Activated CD4-positive, alpha-beta T cell treated with anti-CD3 and anti-CD28 coated beads, Interleukin-2, amount 50 U/mL, for 4 hours (primary cell): Measurements from ENCODE around the gene C1orf159.
A peak's percentile ranks its signal among the peaks of the same experiment; 100 is the strongest.
"Not testable (repeated sequence)": the region's sequence is repeated elsewhere in the genome, so short reads cannot be mapped to it uniquely, and the experiment has no call there.

ENCODE experiments used
- DNase-seq, 2 experiments: peaks; one replicate each; pipeline ENCODE4 v3.0.0-alpha.2; 2020

C1orf159 gene

DNA sequence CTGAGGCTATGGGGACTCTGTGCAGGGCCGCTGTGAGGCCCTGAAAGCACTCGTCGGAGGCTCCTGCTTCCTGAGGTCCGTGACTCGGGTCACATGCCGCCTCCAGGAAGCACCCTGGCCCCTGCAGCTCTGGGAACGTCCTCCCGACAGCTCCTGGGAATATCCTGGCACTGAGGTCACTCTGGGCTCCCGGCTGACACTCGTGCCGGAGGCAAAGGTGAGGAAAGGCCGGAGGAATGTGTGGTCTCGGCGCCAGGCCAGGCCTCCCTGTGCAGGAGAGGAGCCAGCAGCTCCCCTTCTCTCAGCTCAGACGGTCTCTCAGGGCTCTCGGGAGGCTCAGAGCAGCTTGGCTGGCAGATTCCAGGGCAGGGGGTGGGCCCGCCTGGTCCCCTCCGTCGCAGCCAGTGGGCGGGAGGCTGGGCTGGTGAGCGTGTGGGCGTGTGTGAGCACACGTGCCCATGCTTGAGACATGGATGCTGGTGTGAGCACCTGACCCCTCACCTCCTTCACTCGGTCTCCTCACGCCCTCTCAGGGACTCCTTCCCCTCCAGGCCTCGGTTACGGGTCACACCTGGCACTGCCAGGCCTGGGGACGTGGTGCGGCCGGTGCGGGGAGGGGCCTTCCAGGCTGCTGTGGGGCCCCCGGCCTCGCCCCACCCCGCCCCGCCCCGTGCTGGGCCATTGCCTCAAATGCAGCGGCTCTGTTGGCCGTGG is 36.3 kb downstream of the C1orf159 start:
- DNase-seq: peak in 1 of 2 experiments; percentile 45

GRCh38 chr1:1077396-1077795 is 38.5 kb downstream of the C1orf159 start:
- DNase-seq: not testable (repeated sequence)

- DNase-seq: no peak
These were observed 40.5 kb downstream of the C1orf159 start for GRCh38 chr1:1075148-1075935.

- DNase-seq: no peak
These were observed 41.2 kb downstream of the C1orf159 start for GRCh38 chr1:1074631-1075147.

GRCh38 chr1:1073743-1074587 is 41.9 kb downstream of the C1orf159 start, which contains the start of gene RNF223:
Gene RNF223, minus strand, starts transcription at chr1:1074306. Its CDS starts 1,740 bp downstream, at chr1:1072566.
- DNase-seq: no peak

- no peak for DNase-seq
These were observed 42.8 kb downstream of the C1orf159 start for GRCh38 chr1:1072849-1073742.

DNA sequence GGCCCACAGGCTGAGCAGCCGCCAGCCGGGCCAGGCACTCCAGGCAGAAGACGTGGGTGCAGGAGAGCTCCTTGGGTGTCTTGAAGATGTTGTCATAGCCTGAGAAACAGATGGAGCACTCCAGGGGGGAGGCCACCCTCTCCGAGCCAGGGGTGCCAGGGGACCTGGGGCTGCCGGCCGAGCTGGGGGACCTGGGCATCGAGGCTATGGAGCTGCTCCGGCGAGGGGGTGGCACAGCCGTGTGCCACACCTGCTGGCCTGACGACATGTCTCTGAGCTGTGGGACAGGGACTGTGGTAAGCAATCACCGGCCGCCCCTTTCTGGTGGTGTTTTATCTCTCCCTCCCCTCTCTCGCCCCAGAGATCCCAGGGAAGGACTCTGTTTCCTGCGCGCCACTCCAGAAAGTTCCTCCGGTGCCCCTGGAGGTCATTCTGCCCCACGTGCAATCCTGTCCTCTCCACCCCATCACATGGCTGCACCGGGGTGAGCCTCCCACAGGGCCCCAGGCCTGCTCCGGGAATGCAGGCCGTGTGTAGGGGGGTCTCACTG is 43.5 kb downstream of the C1orf159 start:
- no peak for DNase-seq

DNA sequence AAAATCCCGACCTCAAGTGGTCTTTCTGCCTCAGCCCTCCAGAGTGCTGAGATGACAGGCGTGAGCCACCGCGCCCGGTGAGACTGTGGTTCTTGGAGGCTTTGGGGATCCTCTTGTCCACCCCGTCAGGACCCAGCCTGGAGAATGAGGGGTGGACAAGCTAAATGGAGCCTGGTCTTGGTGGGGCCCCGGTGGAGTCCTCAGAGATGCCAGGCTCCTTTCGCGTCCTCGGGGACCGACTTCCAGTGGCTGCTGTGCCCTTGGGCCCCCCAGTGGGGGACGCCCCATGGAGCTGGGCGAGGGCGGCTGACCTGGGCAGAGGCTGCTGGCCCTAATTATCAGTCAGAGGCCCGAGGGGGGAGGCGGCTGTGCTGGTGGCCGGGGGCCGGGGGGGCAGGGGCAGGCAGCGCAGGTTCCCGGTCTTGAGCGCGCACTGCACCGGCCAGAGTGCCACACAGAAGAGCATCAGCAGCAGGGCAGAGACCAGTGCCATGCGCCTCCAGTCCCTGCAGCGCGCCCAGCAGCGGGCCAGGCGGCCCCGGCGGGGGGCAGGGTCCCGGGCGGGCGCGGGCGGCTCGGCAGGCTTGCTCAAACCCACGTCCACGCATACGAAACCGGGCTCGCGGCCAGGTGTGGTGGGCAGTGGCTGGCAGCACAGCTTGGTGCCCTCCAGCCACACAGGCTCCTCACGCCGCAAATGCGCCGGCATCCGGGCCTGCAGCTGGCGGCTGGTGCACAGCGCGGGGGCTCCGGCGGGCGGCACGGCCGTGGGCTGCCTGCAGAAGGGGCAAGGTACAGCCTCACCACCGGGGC is 44.2 kb downstream of the C1orf159 start:
- DNase-seq: no peak

- no peak for DNase-seq
These were observed 45.9 kb downstream of the C1orf159 start for GRCh38 chr1:1069711-1070676.

DNA sequence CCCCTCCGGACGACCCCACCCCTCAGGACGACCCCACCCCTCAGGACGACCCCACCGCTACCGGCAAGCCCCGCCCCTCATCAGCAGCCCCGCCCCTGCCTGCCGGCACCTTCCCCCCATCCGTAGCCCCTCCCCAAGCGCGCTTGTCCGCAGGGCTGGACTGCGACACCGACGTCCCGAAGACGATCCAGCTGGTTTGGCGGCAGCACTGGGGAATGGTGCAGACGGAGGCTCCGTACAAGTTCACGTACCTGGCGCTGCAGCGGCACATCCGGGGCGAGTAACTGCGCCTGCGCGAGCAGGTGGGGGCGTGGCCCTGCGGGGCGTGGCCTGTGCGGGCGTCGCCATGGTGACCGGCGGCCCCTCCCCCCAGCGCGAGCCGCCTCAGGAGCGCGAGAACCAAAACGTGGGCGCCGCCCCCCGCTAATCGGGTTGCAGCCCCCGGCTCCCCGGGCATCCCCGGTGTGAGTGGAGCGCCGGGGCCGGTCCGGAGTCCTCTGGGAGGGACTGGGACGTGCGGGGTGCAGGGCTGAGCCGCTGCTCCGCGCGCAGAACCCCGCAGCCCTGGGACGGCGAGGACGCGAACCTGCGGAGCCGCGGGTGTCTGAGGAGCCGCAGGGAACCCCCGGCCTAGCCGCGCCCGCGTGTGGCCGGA is 46.7 kb downstream of the C1orf159 start:
- peak; percentile 85 to 86 for DNase-seq

DNA sequence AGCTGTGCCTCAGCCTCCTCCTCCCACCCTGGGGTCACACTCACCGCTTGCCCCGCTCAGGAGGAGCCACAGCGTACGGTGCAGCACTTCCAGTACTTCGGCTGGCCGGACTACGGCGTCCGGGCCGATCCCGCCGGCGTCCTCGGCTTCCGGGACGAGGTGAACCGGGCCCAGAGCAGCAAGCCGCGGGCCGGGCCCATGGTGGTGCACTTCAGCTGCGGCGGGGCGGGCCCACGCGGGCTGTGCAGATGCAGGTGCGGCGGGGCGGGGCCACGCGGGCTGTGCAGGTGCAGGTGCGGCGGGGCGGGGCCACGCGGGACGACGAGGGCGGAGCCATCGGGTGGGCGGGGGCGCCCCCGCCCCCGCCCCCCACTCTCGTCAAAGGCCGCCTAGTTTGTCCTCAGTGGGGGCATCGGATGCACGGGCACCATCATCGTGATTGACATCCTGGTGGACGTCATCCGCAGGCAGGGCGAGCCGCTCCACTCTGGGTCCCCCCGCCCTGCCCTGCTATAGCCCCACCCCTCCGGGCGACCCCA is 47.3 kb downstream of the C1orf159 start:
- DNase-seq: peak; percentile 34 to 37

DNA sequence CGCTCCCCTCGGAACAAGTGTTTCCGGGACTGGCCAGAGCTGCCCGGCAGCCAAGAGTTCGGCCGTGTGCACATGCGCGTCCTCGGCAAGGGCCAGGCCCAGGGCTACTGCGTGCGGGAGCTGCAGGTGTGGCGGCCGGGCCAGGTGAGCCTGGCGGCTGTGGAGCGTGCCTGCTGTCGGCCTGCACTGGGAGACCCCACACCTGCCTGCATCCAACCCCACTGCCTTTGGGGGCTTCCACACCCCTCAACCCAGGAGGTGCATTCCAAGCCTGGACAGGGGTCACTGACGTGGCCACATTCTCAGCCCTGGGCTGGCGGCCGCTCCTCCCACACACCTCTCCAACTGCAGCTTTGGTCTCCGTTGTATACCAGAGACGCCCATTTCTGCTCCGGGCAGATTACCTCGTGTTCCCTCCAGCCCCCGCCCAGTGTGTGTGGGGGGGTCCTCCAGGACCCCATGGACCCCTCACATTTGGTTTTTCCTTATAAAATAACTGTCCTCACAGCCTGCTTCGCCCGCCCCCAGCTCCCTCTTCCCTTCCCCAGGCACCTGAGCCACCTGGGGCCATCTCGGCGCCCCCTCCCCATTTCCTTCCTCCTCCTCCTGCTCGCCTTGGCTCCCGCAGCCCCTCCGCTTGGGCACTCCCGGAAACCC is 47.9 kb downstream of the C1orf159 start:
- no peak for DNase-seq

GRCh38 chr1:1067284-1067859 is 48.5 kb downstream of the C1orf159 start:
- DNase-seq: no peak

- DNase-seq: no peak
These were observed 49.2 kb downstream of the C1orf159 start for GRCh38 chr1:1066403-1067283.

- DNase-seq: not testable (repeated sequence)
These were observed 50.0 kb downstream of the C1orf159 start for GRCh38 chr1:1065940-1066304.

DNA sequence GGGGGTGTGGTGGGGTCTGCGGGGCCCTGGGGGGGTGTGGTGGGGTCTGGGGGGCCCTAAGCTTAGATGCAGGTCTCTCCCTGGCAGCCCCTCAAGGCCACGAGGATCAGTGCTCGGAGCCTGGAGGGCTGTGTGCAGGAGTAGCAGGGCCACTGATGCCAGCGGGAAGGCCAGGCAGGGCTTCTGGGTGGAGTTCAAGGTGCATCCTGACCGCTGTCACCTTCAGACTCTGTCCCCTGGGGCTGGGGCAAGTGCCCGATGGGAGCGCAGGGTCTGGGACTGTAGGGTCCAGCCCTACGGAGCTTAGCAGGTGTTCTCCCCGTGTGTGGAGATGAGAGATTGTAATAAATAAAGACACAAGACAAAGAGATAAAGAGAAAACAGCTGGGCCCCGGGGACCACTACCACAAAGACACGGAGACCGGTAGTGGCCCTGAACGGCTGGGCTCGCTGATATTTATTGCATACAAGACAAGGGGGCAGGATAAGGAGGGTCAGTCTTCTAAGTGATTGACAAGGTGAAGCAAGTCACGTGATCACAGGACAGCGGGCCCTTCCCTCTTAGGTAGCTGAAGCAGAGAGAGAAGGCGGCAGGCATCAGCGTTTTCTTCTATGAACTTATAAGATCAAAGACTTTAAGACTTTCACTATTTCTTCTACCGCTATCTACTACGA is 50.5 kb downstream of the C1orf159 start:
- no peak for DNase-seq
